HG03064 (cell line): ENCODE data around the gene ANKZF1.
"Not testable (repeated sequence)": the region's sequence is repeated elsewhere in the genome, so short reads cannot be mapped to it uniquely, and the experiment has no call there.

Source experiments
- ATAC-seq: cut with Tn5 transposase; IDR thresholded peaks from one replicate; pipeline ENCODE4 v1.9.1; 2021; ENCODE audit warnings: low read depth; ENCODE audit not compliant: unreplicated experiment

The ANKZF1 gene

GRCh38 chr2:219253753-219254589 is 24.4 kb downstream of the ANKZF1 start, which contains the start of gene TUBA4A:
Gene TUBA4A (minus strand): TSS chr2:219253918. CDS start chr2:219253858, 60 bp downstream.
- ATAC-seq: peak; percentile 44

- ATAC-seq: peak; percentile 9
Measured at GRCh38 chr2:219254590-219255201, 25.1 kb downstream of the ANKZF1 start.

GRCh38 chr2:219258942-219259341 is 29.3 kb downstream of the ANKZF1 start:
- ATAC-seq: not testable (repeated sequence)

- no peak for ATAC-seq
Measured at GRCh38 chr2:219261024-219261855, 31.6 kb downstream of the ANKZF1 start.

- ATAC-seq: no peak
Measured at GRCh38 chr2:219266232-219266631, 36.6 kb downstream of the ANKZF1 start.

- ATAC-seq: no peak
Measured at GRCh38 chr2:219266886-219267285, 37.3 kb downstream of the ANKZF1 start.

- no peak for ATAC-seq
Measured at GRCh38 chr2:219268294-219268693, 38.7 kb downstream of the ANKZF1 start.

GRCh38 chr2:219269362-219270054 is 39.9 kb downstream of the ANKZF1 start:
- ATAC-seq: no peak

- no peak for ATAC-seq
Measured at GRCh38 chr2:219270055-219270372, 40.4 kb downstream of the ANKZF1 start.

- ATAC-seq: no peak
Measured at GRCh38 chr2:219271021-219271420, 41.4 kb downstream of the ANKZF1 start.

GRCh38 chr2:219272356-219272755 is 42.8 kb downstream of the ANKZF1 start:
- no peak for ATAC-seq

GRCh38 chr2:219272995-219273394 is 43.4 kb downstream of the ANKZF1 start:
- no peak for ATAC-seq

GRCh38 chr2:219273937-219274336 is 44.3 kb downstream of the ANKZF1 start:
- no peak for ATAC-seq

- no peak for ATAC-seq
Measured at GRCh38 chr2:219274361-219274921, 44.8 kb downstream of the ANKZF1 start.

GRCh38 chr2:219277703-219278654 is 48.4 kb downstream of the ANKZF1 start:
- no peak for ATAC-seq

GRCh38 chr2:219278655-219279150 is 49.1 kb downstream of the ANKZF1 start:
- ATAC-seq: no peak

GRCh38 chr2:219279151-219279915 is 49.7 kb downstream of the ANKZF1 start, which contains the start of gene DNAJB2:
Gene DNAJB2 (plus strand): TSS chr2:219279366. CDS start chr2:219279834, 468 bp downstream.
- peak; percentile 90 for ATAC-seq

GRCh38 chr2:219279916-219280516 is 50.4 kb downstream of the ANKZF1 start:
- ATAC-seq: no peak
